ENCODE measurements around the gene MAP3K2. TPM values are rescaled to one million over a fixed set of nuclear protein-coding genes. Genes with fewer than 3 reads are reported as not detected.
A peak's percentile ranks its signal among the peaks of the same experiment; 100 is the strongest.

MAP3K2 gene
- total RNA-seq, 1 experiment from 2014 or later = 38.7 TPM

- Mint-ChIP-seq H3K4me1 (ENCODE audit: low read depth, unreplicated experiment) (peaks cover 16% of the 10 kb centered on the region), H3K36me3 (ENCODE audit: insufficient read depth, unreplicated experiment) (peaks cover 45% of the 10 kb centered on the region), H3K27ac (ENCODE audit: unreplicated experiment) (no peak overlapping the region), H3K9me3 (ENCODE audit: unreplicated experiment) (no peaks in the 10 kb centered on the region), H3K4me3 (ENCODE audit: unreplicated experiment) (no peak overlapping the region), H3K27me3 (ENCODE audit: insufficient read depth, unreplicated experiment) (no peaks in the 10 kb centered on the region)
- Histone ChIP-seq H3K4me3 (ENCODE audit: low read depth, low read length) (no peak overlapping the region), H3K4me1 (peaks cover 15% of the 10 kb centered on the region), H3K36me3 (ENCODE audit: control insufficient read depth, insufficient read depth, low read length) (peaks cover 2% of the 10 kb centered on the region), H3K9me3 (no peaks in the 10 kb centered on the region), H3K27me3 (replicated peaks; ENCODE audit: control insufficient read depth, insufficient read depth, low read length) (no peaks in the 10 kb centered on the region)
- CTCF ChIA-PET = interaction anchor here (0.6 to 0.8 kb wide), 2 partner anchors 99 to 113 kb away, joined by 3 to 6 read pairs; no protein-coding TSS in a partner anchor
- TF ChIP-seq CTCF (IDR thresholded peaks at IDR 0.05; ENCODE audit: insufficient read depth in 1 of 2, low read depth in 1 of 2, low read length in 1 of 2, severe bottlenecking in 1 of 2, unreplicated experiment in 1 of 2) = no peak
- POLR2A ChIA-PET = no interaction called here
- DNase-seq = no peak
- no TSS peak for BruUV-seq (replicated peaks)
- intact Hi-C loops (cut with micrococcal nuclease; ENCODE audit: unreplicated experiment) = no loop called here
Observed at GRCh38 chr2:127309468-127309867, 78.3 kb downstream of the MAP3K2 start.

GRCh38 chr2:127308586-127309138 lies 79.1 kb downstream of the MAP3K2 start:
- H3K4me3 Mint-ChIP-seq (ENCODE audit: unreplicated experiment) = no peak overlapping the region
- DNase-seq = no peak
- intact Hi-C loops (cut with micrococcal nuclease; ENCODE audit: unreplicated experiment) = no loop called here
- Histone ChIP-seq H3K36me3 (ENCODE audit: control insufficient read depth, insufficient read depth, low read length) (peaks cover 2% of the 10 kb centered on the region), H3K4me3 (ENCODE audit: low read depth, low read length) (no peak overlapping the region), H3K4me1 (peaks cover 15% of the 10 kb centered on the region), H3K27me3 (replicated peaks; ENCODE audit: control insufficient read depth, insufficient read depth, low read length) (no peaks in the 10 kb centered on the region), H3K9me3 (no peaks in the 10 kb centered on the region)
- H3K36me3 Mint-ChIP-seq (ENCODE audit: insufficient read depth, unreplicated experiment) = peaks cover 37% of the 10 kb centered on the region
- H3K27ac Mint-ChIP-seq (ENCODE audit: unreplicated experiment) = no peak overlapping the region
- H3K27me3 Mint-ChIP-seq (ENCODE audit: insufficient read depth, unreplicated experiment) = no peaks in the 10 kb centered on the region
- H3K4me1 Mint-ChIP-seq (ENCODE audit: low read depth, unreplicated experiment) = peaks cover 16% of the 10 kb centered on the region
- no peaks in the 10 kb centered on the region for H3K9me3 Mint-ChIP-seq (ENCODE audit: unreplicated experiment)
- ChIA-PET CTCF (interaction anchor here (0.6 to 0.8 kb wide), 2 partner anchors 100 to 112 kb away, joined by 3 to 6 read pairs; no protein-coding TSS in a partner anchor), POLR2A (no interaction called here)
- TF ChIP-seq CTCF (IDR thresholded peaks at IDR 0.05; ENCODE audit: insufficient read depth in 1 of 2, low read depth in 1 of 2, low read length in 1 of 2, severe bottlenecking in 1 of 2, unreplicated experiment in 1 of 2) = no peak
- no TSS peak for BruUV-seq (replicated peaks)

- no peak for TF ChIP-seq CTCF (IDR thresholded peaks at IDR 0.05; ENCODE audit: insufficient read depth in 1 of 2, low read depth in 1 of 2, low read length in 1 of 2, severe bottlenecking in 1 of 2, unreplicated experiment in 1 of 2)
- Mint-ChIP-seq H3K27me3 (ENCODE audit: insufficient read depth, unreplicated experiment) (no peaks in the 10 kb centered on the region), H3K27ac (ENCODE audit: unreplicated experiment) (no peak overlapping the region), H3K4me1 (ENCODE audit: low read depth, unreplicated experiment) (peaks cover 6% of the 10 kb centered on the region), H3K4me3 (ENCODE audit: unreplicated experiment) (no peak overlapping the region), H3K36me3 (ENCODE audit: insufficient read depth, unreplicated experiment) (peaks cover 20% of the 10 kb centered on the region), H3K9me3 (ENCODE audit: unreplicated experiment) (no peaks in the 10 kb centered on the region)
- Histone ChIP-seq H3K27me3 (replicated peaks; ENCODE audit: control insufficient read depth, insufficient read depth, low read length) (no peaks in the 10 kb centered on the region), H3K36me3 (ENCODE audit: control insufficient read depth, insufficient read depth, low read length) (peaks cover 2% of the 10 kb centered on the region), H3K4me1 (peaks cover 4% of the 10 kb centered on the region), H3K4me3 (ENCODE audit: low read depth, low read length) (no peak overlapping the region), H3K9me3 (no peaks in the 10 kb centered on the region)
- ChIA-PET POLR2A (no interaction called here), CTCF (interaction anchor here (0.7 kb wide), 1 partner anchor 928 kb away, joined by 3 read pairs; no protein-coding TSS in a partner anchor)
- BruUV-seq (replicated peaks) = TSS peak; percentile 18
- no peak for DNase-seq
- intact Hi-C loops (cut with micrococcal nuclease; ENCODE audit: unreplicated experiment) = no loop called here
Observed at GRCh38 chr2:127305990-127306585, 81.7 kb downstream of the MAP3K2 start.

Measured in Caco-2 (cell line).